CD4-positive, alpha-beta T cell treated with Interleukin-6 for 4 hours (primary cell): ENCODE data around the gene COL13A1.

Source experiments
- DNase-seq: peaks from one replicate; pipeline ENCODE4 v3.0.0-alpha.2; 2020; ENCODE audit warnings: mixed read lengths

COL13A1 gene

GRCh38 chr10:69848454-69848853 is 46.7 kb downstream of the COL13A1 start:
- no peak for DNase-seq

GRCh38 chr10:69849825-69850224 is 48.1 kb downstream of the COL13A1 start:
- DNase-seq, result no peak

GRCh38 chr10:69850440-69850839 is 48.7 kb downstream of the COL13A1 start:
- DNase-seq, result no peak

GRCh38 chr10:69851306-69851705 is 49.6 kb downstream of the COL13A1 start:
- no peak for DNase-seq

GRCh38 chr10:69853064-69853463 is 51.4 kb downstream of the COL13A1 start:
- no peak for DNase-seq

GRCh38 chr10:69854511-69855345 is 53.0 kb downstream of the COL13A1 start:
- DNase-seq, result no peak

- no peak for DNase-seq
Measured at GRCh38 chr10:69855346-69856111, 53.8 kb downstream of the COL13A1 start.

GRCh38 chr10:69856601-69857166 is 55.0 kb downstream of the COL13A1 start:
- no peak for DNase-seq

GRCh38 chr10:69858201-69858600 is 56.5 kb downstream of the COL13A1 start:
- no peak for DNase-seq

GRCh38 chr10:69860271-69860670 is 58.6 kb downstream of the COL13A1 start:
- DNase-seq, result no peak

- no peak for DNase-seq
Measured at GRCh38 chr10:69861251-69862240, 59.8 kb downstream of the COL13A1 start.

- no peak for DNase-seq
Measured at GRCh38 chr10:69862882-69863530, 61.3 kb downstream of the COL13A1 start.

GRCh38 chr10:69863580-69863979 is 61.9 kb downstream of the COL13A1 start:
- no peak for DNase-seq

- DNase-seq, result no peak
Measured at GRCh38 chr10:69864321-69864720, 62.6 kb downstream of the COL13A1 start.

- DNase-seq, result no peak
Measured at GRCh38 chr10:69865450-69865849, 63.7 kb downstream of the COL13A1 start.

- no peak for DNase-seq
Measured at GRCh38 chr10:69866246-69866687, 64.6 kb downstream of the COL13A1 start.

GRCh38 chr10:69866688-69867461 is 65.2 kb downstream of the COL13A1 start:
- no peak for DNase-seq

- DNase-seq, result no peak
Measured at GRCh38 chr10:69867699-69868558, 66.2 kb downstream of the COL13A1 start.

GRCh38 chr10:69868821-69869220 is 67.1 kb downstream of the COL13A1 start:
- no peak for DNase-seq
